COLO668 (cell line): ENCODE measurements around the gene LCE3C.
"Not testable (repeated sequence)": the region's sequence is repeated elsewhere in the genome, so short reads cannot be mapped to it uniquely, and the experiment has no call there.

Experiments
- DNase-seq: peaks from one replicate; lab custom pipeline; 2025; ENCODE audit not compliant: unreplicated experiment; lab: John Stamatoyannopoulos, UW

LCE3C gene, protein sequence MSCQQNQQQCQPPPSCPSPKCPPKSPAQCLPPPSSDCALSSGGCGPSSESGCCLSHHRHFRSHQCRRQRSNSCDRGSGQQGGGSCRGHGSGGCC

GRCh38 chr1:152599934-152600333 lies at the start of gene LCE3C:
Gene LCE3C, plus strand, starts transcription at chr1:152600234. Its CDS starts 498 bp downstream, at chr1:152600732.
- DNase-seq, result no peak

- DNase-seq, result no peak
Observed at GRCh38 chr1:152565115-152565514, 34.9 kb upstream of the LCE3C start.

- DNase-seq, result no peak
Observed at GRCh38 chr1:152565535-152566215, 34.4 kb upstream of the LCE3C start.

DNA sequence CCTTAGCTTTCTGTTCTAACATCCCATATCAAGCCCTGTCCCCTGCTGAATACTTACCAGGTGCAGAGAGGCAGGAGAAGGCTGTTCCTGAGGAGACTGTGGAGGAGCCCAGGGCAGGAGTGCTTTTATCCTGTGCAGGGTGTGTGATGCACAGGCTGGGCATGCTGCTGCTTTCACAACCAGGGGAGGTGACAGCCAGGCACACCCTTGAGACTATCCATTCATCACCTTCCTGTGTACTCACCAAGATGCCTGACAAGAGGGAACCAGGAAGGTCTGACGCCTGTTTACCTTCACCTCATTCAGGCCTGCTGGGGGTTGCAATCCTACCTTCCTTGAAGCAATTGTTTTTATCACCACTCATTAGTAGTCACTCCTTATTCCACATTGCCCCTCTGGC lies 33.4 kb upstream of the LCE3C start, which contains the start of gene LCE3E:
Gene LCE3E (minus strand): TSS at position 100 of the 400 bp plus-strand sequence. CDS start 572 bp downstream, outside the sequence.
- DNase-seq, result no peak

DNA sequence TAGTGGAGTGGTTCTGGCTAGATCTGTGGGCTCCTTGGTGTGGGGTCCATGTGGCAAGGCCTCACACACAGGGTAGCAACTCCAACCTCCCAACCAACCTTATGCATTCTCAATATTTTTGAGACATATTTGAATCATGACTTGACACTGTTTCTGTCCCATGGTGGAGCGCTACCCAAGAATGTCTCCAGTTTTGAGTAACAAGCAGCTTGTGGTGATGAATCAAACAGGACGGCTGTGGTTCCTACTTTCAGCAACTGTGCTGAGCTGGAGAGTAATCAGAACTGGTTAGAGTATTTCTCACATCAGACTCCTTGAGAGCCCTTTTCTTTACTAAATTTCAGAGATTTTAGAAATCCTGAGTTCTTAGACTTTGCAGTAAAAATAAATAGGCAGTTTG lies 22.9 kb upstream of the LCE3C start:
- DNase-seq, result no peak

- DNase-seq, result not testable (repeated sequence)
Observed at GRCh38 chr1:152579526-152579925, 20.5 kb upstream of the LCE3C start.

GRCh38 chr1:152580433-152580832 lies 19.6 kb upstream of the LCE3C start, which contains the start of gene LCE3D:
Gene LCE3D, minus strand, starts transcription at chr1:152580516. Its CDS starts 580 bp downstream, at chr1:152579936.
- DNase-seq, result no peak

DNA sequence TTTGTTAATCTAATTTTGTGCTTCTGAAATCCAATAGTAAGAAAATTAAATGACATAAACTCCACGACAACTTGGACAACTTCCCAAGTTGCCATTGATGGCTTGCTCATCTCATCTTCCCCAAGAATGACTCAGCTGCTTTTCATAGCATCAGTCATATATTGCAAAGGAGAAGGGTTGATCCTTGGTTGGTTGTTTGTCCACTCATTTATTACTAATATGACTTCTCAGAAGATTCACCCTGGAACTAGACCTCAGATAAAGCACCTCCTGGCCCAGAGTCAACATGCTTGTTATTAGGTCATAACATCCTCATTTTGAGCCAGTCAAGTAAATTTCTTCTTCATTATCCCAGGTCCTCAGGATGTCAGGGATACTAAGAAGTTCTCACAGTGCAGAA lies 17.4 kb upstream of the LCE3C start:
- no peak for DNase-seq

- DNase-seq, result no peak
Observed at GRCh38 chr1:152585586-152585985, 14.4 kb upstream of the LCE3C start.

GRCh38 chr1:152596986-152597385 lies 3.0 kb upstream of the LCE3C start:
- DNase-seq, result no peak

DNA sequence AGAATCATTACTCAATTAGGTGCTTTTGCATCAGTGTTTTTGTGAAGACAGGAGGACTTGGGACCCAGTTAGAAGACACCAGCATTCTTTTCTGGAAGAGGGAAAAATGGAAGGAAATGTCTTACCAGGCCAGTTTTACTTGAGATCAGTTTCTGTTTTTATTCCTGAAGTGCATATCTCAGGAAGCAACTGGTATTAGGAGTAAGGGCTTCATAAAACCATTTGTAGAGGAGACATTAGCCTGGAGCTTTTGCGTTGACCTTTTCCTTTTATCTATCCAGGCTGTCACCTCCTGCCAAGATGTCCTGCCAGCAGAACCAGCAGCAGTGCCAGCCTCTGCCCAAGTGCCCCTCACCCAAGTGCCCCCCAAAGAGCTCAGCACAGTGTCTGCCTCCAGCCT lies 13.5 kb downstream of the LCE3C start, which contains the start of gene LCE3B:
Gene LCE3B (plus strand): TSS at position 301 of the 400 bp plus-strand sequence. CDS start 0 bp downstream, at position 301.
- no peak for DNase-seq

DNA sequence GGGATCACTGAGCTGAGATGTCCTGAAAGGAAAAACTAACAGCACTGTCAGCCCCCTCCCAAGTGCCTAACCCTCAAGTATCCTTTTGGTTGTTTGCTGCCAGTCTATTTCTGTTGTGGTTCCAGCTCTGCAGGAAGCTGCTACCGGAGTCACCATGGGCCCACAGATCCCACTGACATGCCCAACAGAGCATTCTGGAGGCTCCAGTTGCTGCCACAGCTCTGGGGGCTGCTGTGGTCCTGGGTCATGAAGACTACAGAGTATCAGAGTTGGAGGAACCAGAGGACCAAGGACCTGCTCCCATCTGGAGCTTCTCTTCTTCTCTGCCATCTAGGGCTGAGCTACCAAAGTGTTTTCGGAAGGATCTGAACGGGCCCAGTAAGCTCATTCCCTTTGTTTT lies 22.0 kb downstream of the LCE3C start:
- DNase-seq, result no peak

GRCh38 chr1:152622803-152623202 lies 22.8 kb downstream of the LCE3C start, which contains the start of gene LCE3A:
Gene LCE3A, minus strand, starts transcription at chr1:152623103. Its CDS starts 0 bp downstream, at chr1:152623103.
- DNase-seq, result no peak

DNA sequence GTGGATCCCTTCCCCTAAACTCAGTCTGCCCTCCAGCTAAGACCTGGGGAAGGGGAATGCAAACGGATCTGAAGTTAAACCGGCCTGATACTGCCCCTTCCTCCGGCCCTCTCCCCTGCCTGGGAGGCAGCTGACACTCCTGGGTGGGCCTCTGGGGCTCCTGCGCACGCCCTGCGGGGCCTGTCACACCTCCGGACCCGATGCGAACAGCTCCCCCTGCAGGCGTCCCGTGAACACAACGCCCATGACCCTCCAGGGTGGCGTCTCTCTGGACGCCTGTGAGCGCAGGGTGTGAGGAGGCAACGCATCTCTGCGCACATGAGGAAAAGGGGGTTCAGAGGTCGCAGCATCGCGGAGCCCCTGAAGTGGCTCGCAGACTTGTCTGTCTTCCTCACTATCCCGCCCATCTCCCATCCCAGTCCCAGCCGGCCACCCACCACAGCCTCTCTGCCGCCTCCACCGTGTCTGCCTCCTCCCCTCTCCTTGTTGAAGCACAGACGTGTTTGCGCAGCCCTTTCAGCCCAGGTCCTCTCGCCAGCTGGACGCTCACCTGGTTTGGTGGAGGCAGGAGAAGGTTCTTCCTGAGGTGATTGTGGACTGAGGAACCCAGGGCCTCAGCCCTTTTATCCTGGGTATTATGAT lies 23.3 kb downstream of the LCE3C start:
- peak; percentile 5 for DNase-seq

DNA sequence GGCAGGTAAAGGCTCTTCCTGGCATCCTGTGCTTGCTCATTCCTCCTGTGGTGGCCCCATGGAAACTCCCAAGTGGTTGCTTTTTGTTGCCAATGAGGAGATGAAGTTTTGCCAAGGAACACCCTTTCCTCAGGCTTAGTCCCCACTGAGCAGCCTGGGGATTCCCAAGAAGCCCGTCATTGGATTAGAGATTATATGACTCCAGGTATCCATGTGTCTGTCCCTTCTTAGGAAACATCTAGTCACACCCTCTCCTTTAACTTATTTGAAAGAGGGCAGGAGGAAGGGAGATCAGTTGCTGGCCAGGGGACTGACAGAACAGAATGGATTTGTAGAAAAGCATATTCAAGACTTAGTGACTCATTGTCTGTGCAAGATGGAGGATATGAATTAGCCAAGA lies 26.7 kb downstream of the LCE3C start:
- no peak for DNase-seq

DNA sequence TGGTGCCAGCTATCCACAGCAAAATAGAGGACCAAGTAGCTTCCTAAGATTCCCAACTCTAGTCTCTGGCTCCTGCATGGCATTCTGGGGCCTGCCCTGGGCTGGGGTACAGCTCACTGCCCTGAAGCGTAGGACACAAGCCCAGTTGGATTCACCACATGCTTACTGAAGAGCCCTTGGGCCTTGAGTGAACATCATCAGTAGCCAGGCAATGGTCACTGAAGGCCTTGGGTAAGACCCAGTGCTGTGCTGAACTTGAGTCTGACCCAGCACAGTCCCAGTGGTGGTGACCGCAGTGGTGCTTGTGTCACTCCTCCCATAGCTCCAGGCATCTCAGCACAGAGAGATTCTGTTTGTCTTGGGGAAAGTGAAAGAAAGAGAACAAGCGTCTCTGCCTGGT lies 30.6 kb downstream of the LCE3C start:
- no peak for DNase-seq

GRCh38 chr1:152640351-152640750 lies 40.3 kb downstream of the LCE3C start:
- no peak for DNase-seq

- no peak for DNase-seq
Observed at GRCh38 chr1:152643945-152644344, 43.9 kb downstream of the LCE3C start.

DNA sequence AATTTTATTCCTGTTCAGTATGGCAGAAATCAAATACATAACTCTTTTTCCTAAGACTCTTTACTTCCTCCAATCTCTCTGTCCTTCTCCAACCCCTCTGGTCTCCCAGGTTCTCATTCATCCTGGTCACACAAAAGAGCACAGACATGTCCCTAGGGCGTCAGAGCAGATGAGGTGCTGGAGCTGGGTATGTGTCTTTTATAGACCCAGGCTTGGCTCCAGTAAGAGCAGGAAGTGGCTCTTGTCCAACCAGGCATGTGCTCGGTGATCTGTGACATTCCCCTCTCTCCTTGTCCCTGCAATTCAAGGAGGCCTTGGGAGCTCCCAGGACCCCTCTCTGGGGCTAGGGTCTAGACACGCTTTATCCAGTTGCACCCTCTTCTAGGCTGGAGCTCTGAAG lies 45.1 kb downstream of the LCE3C start:
- DNase-seq, result no peak

GRCh38 chr1:152646656-152647055 lies 46.6 kb downstream of the LCE3C start:
- no peak for DNase-seq
